AG10803 (cell line): Measurements from ENCODE around the gene CD6.

ENCODE experiments used
- DNase-seq: peaks from one replicate; pipeline ENCODE4 v3.0.0; 2010; ENCODE audit warnings: low read depth
- H3K4me3 ChIP-seq: 2 replicates; pipeline ENCODE4 v1.5.1; 2011; ENCODE audit warnings: mild to moderate bottlenecking, low read length, control low read depth
- TF ChIP-seq, protein P1 (sequence below): conservative IDR thresholded peaks from 2 replicates; pipeline ENCODE4 v1.5.1; 2011; ENCODE audit warnings: mild to moderate bottlenecking, low read length, control low read depth, inconsistent platforms

Gene CD6

GRCh38 chr11:61065955-61066638, 94.6 kb downstream of the CD6 start:
- TF ChIP-seq, protein P1, sequence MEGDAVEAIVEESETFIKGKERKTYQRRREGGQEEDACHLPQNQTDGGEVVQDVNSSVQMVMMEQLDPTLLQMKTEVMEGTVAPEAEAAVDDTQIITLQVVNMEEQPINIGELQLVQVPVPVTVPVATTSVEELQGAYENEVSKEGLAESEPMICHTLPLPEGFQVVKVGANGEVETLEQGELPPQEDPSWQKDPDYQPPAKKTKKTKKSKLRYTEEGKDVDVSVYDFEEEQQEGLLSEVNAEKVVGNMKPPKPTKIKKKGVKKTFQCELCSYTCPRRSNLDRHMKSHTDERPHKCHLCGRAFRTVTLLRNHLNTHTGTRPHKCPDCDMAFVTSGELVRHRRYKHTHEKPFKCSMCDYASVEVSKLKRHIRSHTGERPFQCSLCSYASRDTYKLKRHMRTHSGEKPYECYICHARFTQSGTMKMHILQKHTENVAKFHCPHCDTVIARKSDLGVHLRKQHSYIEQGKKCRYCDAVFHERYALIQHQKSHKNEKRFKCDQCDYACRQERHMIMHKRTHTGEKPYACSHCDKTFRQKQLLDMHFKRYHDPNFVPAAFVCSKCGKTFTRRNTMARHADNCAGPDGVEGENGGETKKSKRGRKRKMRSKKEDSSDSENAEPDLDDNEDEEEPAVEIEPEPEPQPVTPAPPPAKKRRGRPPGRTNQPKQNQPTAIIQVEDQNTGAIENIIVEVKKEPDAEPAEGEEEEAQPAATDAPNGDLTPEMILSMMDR = no peak
- H3K4me3 ChIP-seq = no peak overlapping the region
- DNase-seq = no peak

- no peak for DNase-seq
- TF ChIP-seq, protein P1 = no peak
- H3K4me3 ChIP-seq = no peak overlapping the region
These were observed 95.2 kb downstream of the CD6 start for GRCh38 chr11:61066645-61067044.

DNA sequence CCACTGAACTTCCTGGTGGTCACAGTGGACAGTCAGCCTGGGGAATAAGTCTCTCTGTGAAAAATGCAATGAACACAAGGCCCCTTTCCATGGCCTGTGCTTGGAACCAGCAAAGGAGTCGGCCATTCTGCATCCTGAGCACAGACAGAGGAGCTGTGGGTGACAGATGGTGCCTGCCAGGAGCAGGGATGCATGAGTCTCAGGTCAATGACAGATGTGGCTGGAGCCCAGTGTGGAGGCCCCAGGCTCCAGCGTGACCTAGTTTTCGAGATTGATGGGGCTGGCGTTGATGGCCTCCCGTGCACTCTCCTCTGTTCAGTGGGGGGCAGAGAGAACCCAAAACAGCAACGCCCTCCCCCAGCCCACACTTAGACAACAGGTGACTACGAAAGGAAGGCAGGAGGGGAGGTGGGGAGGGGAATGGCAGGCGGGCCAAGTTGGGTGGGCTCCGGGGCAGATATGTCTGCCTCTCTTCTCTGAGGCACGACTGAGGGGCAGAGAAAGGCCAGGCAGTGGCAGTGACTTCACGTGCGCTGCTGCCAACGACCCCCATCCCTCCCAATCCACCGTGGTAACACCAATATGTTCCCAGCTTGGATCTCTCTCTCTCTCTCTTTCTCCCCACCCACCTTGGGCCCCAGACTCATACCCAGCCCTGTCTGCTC, 96.4 kb downstream of the CD6 start:
- no peak for DNase-seq
- TF ChIP-seq, protein P1 = no peak
- no peak overlapping the region for H3K4me3 ChIP-seq

DNA sequence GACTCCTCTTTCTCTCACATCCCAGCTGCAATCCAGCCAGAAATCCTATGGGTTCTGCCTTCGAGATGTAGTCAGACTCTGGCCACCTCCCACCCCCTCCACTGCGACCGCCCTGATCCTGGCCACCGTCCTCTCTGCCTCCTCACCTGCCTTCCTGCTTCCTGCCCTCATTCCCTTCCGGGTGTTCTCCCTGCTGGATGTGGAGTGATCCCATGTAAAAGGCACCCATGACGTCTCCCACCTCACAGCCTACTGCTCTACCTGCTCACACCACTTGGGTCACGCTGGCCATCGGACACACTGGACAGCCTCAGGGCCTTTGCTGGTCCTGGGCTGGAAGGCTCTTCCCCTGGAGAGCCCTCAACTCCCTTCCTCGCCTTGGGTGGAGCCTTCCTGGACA, 97.1 kb downstream of the CD6 start:
- TF ChIP-seq, protein P1 = no peak
- no peak for DNase-seq
- H3K4me3 ChIP-seq = no peak overlapping the region

DNA sequence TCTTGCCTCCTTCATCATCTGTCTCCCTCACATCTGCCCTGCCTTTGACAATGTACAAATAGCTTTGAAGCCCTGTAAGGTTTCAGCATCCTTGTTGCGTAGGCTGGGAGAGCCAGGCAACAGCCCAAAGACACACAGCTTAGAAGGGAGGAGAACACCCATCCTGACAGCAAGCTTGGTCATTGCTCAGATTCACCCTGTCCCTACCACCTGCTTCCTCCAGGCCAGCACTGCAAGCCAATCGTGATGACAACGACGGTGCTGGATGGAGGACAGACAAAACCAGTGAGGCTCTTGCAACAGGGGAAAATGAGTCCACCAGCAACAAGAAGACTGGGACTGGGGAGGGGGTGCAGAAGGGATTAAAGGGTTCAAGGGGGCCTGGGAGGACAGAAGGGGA, 97.9 kb downstream of the CD6 start:
- no peak for DNase-seq
- TF ChIP-seq, protein P1 = no peak
- H3K4me3 ChIP-seq = no peak overlapping the region
